Skeletal muscle tissue (tissue), 4 donors: ENCODE results near the gene GPR156. TPM values are rescaled to one million over a fixed set of nuclear protein-coding genes. Genes with fewer than 3 reads are reported as not detected.

Source experiments
- H3K27ac ChIP-seq: one replicate; pipeline ENCODE4 v1.7.0; 2013; ENCODE audit warnings: mild to moderate bottlenecking, low read depth, low read length, inconsistent platforms
- H3K27me3 ChIP-seq, 3 donors: one replicate each; pipeline ENCODE4 v1.7.0; 2013; ENCODE audit warnings: low read length in 3 of 3; ENCODE audit not compliant: control insufficient read depth in 3 of 3, insufficient read depth in 3 of 3
- H3K36me3 ChIP-seq, 3 donors: one replicate each; pipeline ENCODE4 v1.7.0; 2013; ENCODE audit warnings: low read length in 3 of 3; ENCODE audit not compliant: control insufficient read depth in 3 of 3, insufficient read depth in 3 of 3
- H3K4me1 ChIP-seq, 3 donors: one replicate each; pipeline ENCODE4 v1.7.0; 2013; ENCODE audit warnings: low read length in 3 of 3, mild to moderate bottlenecking in 3 of 3; ENCODE audit not compliant: control insufficient read depth in 3 of 3, insufficient read depth in 3 of 3
- H3K4me3 ChIP-seq, 3 donors: one replicate each; pipeline ENCODE4 v1.7.0; 2013; ENCODE audit warnings: low read length in 3 of 3
- H3K9ac ChIP-seq, 3 donors: one replicate each; pipeline ENCODE4 v1.7.0; 2013; ENCODE audit warnings: low read length in 3 of 3, mild to moderate bottlenecking in 3 of 3, moderate library complexity in 2 of 3, low read depth in 1 of 3
- H3K9me3 ChIP-seq, 3 donors: one replicate each; pipeline ENCODE4 v1.7.0; 2013; ENCODE audit warnings: low read length in 3 of 3; ENCODE audit not compliant: control insufficient read depth in 3 of 3
- total RNA-seq: library from RNA; depleted of rRNA; stranded (reverse); fragments of >200 nt; gene quantifications from one replicate; pipeline ENCODE4 v1.2.3, GENCODE V29; 2014
- donor health status: Osteomylitis.

The GPR156 gene
- total RNA-seq, 1 donor from 2014 or later, result 1.0 TPM

DNA sequence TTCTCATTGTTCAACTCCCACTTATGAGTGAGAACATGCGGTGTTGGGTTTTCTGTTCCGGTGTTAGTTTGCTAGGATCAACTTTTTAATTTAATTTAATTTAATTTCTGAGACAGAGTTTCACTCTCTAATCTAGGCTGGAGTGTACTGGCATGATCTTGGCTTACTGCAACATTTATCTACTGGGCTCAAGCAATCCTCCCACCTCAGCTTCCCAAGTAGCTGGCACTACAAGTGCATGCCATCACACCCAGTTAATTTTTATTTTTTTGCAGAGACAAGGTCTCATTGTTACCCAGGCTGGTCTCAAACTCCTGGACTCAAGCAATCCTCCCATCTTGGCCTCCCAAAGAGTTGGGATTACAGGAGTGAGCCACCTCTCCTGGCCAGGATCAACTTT lies 82.7 kb downstream of the GPR156 start:
- H3K36me3 ChIP-seq, result no peaks in the 10 kb centered on the region
- H3K27me3 ChIP-seq, result no peaks in the 10 kb centered on the region
- no peak overlapping the region for H3K9ac ChIP-seq
- H3K4me1 ChIP-seq, result peaks cover 8 to 11% (median 9%) of the 10 kb centered on the region in 3 donors
- no peak overlapping the region for H3K4me3 ChIP-seq
- H3K27ac ChIP-seq, result no peak overlapping the region
- H3K9me3 ChIP-seq, result no peaks in the 10 kb centered on the region

DNA sequence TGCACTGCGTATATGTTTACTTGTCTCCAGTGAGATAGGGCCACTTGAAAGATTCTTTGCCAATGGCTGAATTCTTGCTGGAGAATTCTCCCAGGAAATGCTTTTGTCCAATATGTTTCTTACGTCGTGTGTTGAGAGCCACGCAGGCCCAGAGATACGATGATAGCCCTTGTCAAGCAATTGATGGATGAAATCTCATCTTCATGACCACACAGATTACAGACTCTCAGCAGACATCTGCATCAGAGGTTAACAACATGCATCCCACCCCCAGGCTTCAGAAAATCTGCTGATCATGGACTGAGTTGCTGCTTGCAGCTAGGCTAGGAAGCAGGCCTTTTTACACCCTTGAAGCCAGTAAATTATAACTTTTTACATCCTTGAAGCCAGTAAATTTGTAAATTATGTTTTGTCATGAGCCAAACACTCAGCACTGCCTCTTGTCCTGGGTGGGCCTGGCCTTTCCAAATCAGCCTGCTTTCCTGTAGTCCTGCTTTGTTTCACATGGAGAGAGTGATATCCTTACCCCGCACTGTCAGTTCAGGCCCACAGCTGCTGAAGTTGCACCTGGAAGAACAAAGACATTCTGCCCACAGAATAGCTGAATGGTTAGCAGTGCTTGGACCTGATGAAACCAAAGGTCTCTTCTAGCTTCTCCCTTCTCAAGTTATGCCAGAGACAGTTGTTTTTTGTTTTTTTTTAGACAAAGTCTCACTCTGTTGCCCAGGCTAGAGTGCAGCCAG lies 84.4 kb downstream of the GPR156 start:
- no peak overlapping the region for H3K4me3 ChIP-seq
- peaks cover 8 to 11% (median 9%) of the 10 kb centered on the region in 3 donors for H3K4me1 ChIP-seq
- no peaks in the 10 kb centered on the region for H3K36me3 ChIP-seq
- no peak overlapping the region for H3K9ac ChIP-seq
- no peaks in the 10 kb centered on the region for H3K9me3 ChIP-seq
- H3K27me3 ChIP-seq, result no peaks in the 10 kb centered on the region
- H3K27ac ChIP-seq, result no peak overlapping the region

GRCh38 chr3:120198305-120198878 lies 86.6 kb downstream of the GPR156 start:
- no peaks in the 10 kb centered on the region for H3K36me3 ChIP-seq

DNA sequence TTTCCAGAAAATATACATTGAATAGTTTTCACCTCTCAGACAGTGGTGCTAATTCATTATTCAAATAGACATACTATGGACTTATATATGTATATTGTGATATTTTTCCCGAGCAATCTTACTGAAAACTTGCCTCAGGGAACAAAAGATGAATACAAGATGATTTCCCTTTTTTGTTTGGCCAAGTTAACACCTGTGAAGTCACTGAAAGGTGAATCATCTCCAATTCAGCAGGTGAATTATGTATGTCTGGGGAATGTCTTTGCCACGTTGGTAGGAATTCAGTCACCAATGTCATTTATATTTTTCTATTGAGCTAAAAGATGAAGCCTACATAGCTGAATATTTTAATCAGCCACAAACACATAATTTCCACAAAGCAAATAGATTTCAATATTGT lies 88.2 kb downstream of the GPR156 start:
- Histone ChIP-seq H3K4me1 (no peaks in the 10 kb centered on the region), H3K27me3 (no peaks in the 10 kb centered on the region), H3K4me3 (no peak overlapping the region), H3K27ac (no peak overlapping the region), H3K9ac (no peak overlapping the region), H3K9me3 (no peaks in the 10 kb centered on the region), H3K36me3 (no peaks in the 10 kb centered on the region)

More at GRCh38 chr3:120198305-120198878, 86.6 kb downstream of the GPR156 start:
- H3K4me1 ChIP-seq, result peaks cover 5 to 11% (median 9%) of the 10 kb centered on the region in 3 donors
- H3K27me3 ChIP-seq, result no peaks in the 10 kb centered on the region
- no peaks in the 10 kb centered on the region for H3K9me3 ChIP-seq
- H3K4me3 ChIP-seq, result no peak overlapping the region
- H3K27ac ChIP-seq, result no peak overlapping the region
- no peak overlapping the region for H3K9ac ChIP-seq

DNA sequence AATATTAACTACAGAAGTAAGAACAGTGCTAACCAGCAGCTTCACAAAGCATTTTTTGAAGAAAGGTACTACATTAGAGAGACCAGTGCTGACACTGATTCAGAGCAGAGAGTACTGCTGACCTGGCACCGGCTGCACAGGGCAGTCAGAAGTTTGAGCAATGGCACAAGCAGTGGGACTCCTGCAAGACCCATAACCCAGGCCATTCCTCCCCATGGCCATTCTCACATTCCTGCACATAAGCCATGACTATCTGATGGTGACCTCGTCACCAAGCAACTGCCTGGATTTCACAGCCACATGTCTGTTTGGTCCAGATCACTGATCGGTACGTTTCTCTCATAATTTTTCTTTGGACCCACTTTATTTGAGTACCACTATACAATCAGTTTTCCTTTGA lies 88.7 kb downstream of the GPR156 start:
- H3K9me3 ChIP-seq, result no peaks in the 10 kb centered on the region
- no peaks in the 10 kb centered on the region for H3K4me1 ChIP-seq
- no peak overlapping the region for H3K4me3 ChIP-seq
- no peak overlapping the region for H3K27ac ChIP-seq
- no peaks in the 10 kb centered on the region for H3K36me3 ChIP-seq
- no peak overlapping the region for H3K9ac ChIP-seq
- no peaks in the 10 kb centered on the region for H3K27me3 ChIP-seq

DNA sequence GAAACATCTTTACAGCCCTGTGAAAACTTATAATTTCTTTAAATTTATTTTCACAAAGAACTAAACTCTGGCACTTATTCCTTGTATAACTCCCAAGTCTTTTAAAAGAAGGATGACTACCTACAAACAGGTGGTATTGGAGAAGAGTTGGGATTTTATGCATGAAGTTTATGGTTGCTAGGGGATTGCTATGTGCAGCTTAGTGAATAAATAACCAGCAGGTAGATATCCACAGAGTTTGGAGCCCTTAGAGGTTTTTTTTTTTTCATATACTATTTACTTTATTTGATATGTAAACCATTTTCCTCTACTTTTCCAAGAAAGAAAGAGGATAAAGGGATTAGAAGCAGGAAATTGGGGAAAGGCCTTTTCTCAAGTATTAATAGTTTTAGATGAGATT lies 91.5 kb downstream of the GPR156 start:
- Histone ChIP-seq H3K4me1 (no peaks in the 10 kb centered on the region), H3K27ac (no peak overlapping the region), H3K4me3 (no peak overlapping the region), H3K36me3 (no peaks in the 10 kb centered on the region), H3K9ac (no peak overlapping the region), H3K9me3 (no peaks in the 10 kb centered on the region), H3K27me3 (no peaks in the 10 kb centered on the region)

DNA sequence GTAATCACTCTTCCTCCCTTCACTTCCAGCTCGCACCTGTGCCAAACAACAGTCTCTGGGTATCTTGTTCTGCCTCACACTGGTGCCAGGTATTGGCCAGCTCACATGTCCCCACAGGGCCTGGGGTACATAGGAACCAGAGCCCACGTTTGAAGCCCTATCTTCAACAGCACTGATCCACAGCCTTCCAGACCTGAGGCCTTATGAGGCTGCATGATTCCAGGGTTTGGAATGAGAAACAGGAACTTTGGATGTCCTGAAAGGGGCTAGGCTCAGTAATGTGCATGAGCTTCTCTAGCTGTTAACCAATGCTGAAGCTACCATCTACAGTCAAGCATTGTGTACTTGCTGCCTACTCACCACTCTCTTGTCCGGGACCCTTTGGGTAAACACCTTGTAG lies 92.4 kb downstream of the GPR156 start:
- Histone ChIP-seq H3K9ac (no peak overlapping the region), H3K4me1 (no peaks in the 10 kb centered on the region), H3K27ac (no peak overlapping the region), H3K9me3 (no peaks in the 10 kb centered on the region), H3K36me3 (no peaks in the 10 kb centered on the region), H3K4me3 (no peak overlapping the region), H3K27me3 (no peaks in the 10 kb centered on the region)

DNA sequence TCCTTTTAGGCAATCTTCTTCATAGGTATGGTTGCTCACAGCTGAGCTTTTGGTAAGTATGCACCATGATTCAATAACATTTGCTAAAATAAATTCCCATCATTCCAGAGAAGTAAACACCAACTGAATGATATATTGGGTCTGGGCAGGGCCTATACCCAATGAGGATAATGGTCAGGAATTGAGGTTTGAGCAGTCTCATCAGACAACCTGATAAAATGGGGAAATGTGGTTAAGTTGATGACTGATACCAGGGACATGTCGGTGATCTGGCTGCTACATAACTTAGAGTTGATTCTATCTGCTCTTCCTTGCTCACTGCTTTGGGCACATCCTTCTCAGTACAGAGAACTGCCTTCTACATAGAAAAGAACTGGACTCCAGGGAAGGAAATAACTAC lies 92.9 kb downstream of the GPR156 start:
- no peak overlapping the region for H3K4me3 ChIP-seq
- H3K9ac ChIP-seq, result no peak overlapping the region
- no peaks in the 10 kb centered on the region for H3K4me1 ChIP-seq
- no peak overlapping the region for H3K27ac ChIP-seq
- H3K27me3 ChIP-seq, result no peaks in the 10 kb centered on the region
- H3K9me3 ChIP-seq, result no peaks in the 10 kb centered on the region
- H3K36me3 ChIP-seq, result no peaks in the 10 kb centered on the region

- Histone ChIP-seq H3K27ac (no peak overlapping the region), H3K9ac (no peak overlapping the region), H3K4me3 (no peak overlapping the region), H3K27me3 (no peaks in the 10 kb centered on the region), H3K4me1 (no peaks in the 10 kb centered on the region), H3K36me3 (no peaks in the 10 kb centered on the region), H3K9me3 (no peaks in the 10 kb centered on the region)
These were observed 102.2 kb downstream of the GPR156 start for GRCh38 chr3:120182613-120183511.

DNA sequence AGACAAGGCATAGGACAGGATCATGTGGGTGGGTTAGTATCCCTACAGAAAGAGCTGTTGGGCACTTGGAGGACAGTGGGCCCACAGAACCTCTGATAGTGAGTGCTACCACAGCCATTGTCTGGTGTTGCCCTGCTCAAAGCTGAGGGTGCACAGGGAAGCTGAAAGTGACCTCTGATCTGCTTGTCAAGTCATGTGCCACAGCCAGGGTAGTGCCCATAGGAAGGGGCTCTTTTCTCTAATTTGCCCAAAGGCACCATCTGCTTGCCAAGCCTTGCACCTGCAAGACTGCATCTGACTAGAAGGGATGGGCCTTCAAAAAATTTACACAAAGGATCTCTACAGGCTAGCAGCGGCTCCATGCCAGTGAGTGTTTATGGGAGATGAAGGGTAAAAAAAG lies 103.4 kb downstream of the GPR156 start:
- Histone ChIP-seq H3K9ac (no peak overlapping the region), H3K9me3 (no peaks in the 10 kb centered on the region), H3K27ac (no peak overlapping the region), H3K36me3 (no peaks in the 10 kb centered on the region), H3K4me3 (no peak overlapping the region), H3K4me1 (peaks cover 8 to 11% (median 9%) of the 10 kb centered on the region in 3 donors), H3K27me3 (no peaks in the 10 kb centered on the region)
